Fibroblast of villous mesenchyme (primary cell): Measurements from ENCODE around the gene BMP7. TPM values are rescaled to one million over a fixed set of nuclear protein-coding genes. Genes with fewer than 3 reads are reported as not detected.

Experiments
- DNase-seq: peaks from one replicate; pipeline ENCODE4 v3.0.0-alpha.2; 2010; ENCODE audit warnings: low read depth
- H3K4me3 ChIP-seq: 2 replicates; pipeline ENCODE4 v1.5.1; 2011; ENCODE audit warnings: low read depth, mild to moderate bottlenecking, low read length
- CTCF ChIP-seq: IDR thresholded peaks from 2 replicates; pipeline ENCODE4 v1.5.1; 2012; ENCODE audit warnings: low read depth, mild to moderate bottlenecking, low read length; ENCODE audit not compliant: insufficient read depth
- small RNA-seq: library from RNA; depleted of rRNA; stranded (forward); fragments of <200 nt; gene quantifications from one replicate; pipeline ENCODE3, GENCODE V24; 2012
- total RNA-seq: library from RNA; depleted of rRNA; stranded (reverse); fragments of >200 nt; gene quantifications from 2 replicates; pipeline ENCODE4 v1.2.3, GENCODE V29; 2012

The BMP7 gene
- total RNA-seq, 1 donor, result not detected

- H3K4me3 ChIP-seq, result no peak overlapping the region
- TF ChIP-seq CTCF, result no peak
- no peak for DNase-seq
These were observed 147.5 kb downstream of the BMP7 start for GRCh38 chr20:57118964-57119363.

Small RNAs within 50 kb of the gene (small RNA-seq; reads per million reads assigned to genes)
- gene RF00019, result not detected

Other genes starting within 250 kb of the BMP7 start
- not detected in 2 replicates for gene SPO11, start 63.2 kb upstream of the BMP7 start, total RNA-seq
- gene RAE1, start 84.6 kb upstream of the BMP7 start, total RNA-seq, result 26.7 and 28.5 TPM in 2 replicates
- 5.2 and 8.2 TPM in 2 replicates for gene RBM38, start 124.8 kb upstream of the BMP7 start, total RNA-seq